AG09309 (cell line): Measurements from ENCODE around the gene ZFAND3.

ENCODE experiments used
- DNase-seq: peaks from one replicate; pipeline ENCODE4 v3.0.0-alpha.2; 2010; ENCODE audit warnings: low read depth
- H3K4me3 ChIP-seq: 2 replicates; pipeline ENCODE4 v1.5.1; 2011; ENCODE audit warnings: mild to moderate bottlenecking, low read depth, low read length, moderate library complexity; ENCODE audit not compliant: control insufficient read depth
- CTCF ChIP-seq: IDR thresholded peaks from 2 replicates; pipeline ENCODE4 v1.5.1; 2011; ENCODE audit warnings: mild to moderate bottlenecking, low read depth, low read length, inconsistent platforms; ENCODE audit not compliant: insufficient read depth, control insufficient read depth; ENCODE audit errors: missing control alignments

The ZFAND3 gene

GRCh38 chr6:37965964-37966676 lies 146.6 kb downstream of the ZFAND3 start:
- DNase-seq = peak; percentile 42
- TF ChIP-seq CTCF = no peak
- H3K4me3 ChIP-seq = no peak overlapping the region

GRCh38 chr6:37966801-37967200 lies 147.3 kb downstream of the ZFAND3 start:
- no peak overlapping the region for H3K4me3 ChIP-seq
- no peak for DNase-seq
- no peak for TF ChIP-seq CTCF

GRCh38 chr6:37967651-37968050 lies 148.1 kb downstream of the ZFAND3 start:
- TF ChIP-seq CTCF = no peak
- no peak for DNase-seq
- H3K4me3 ChIP-seq = no peak overlapping the region

GRCh38 chr6:37971266-37971665 lies 151.7 kb downstream of the ZFAND3 start:
- DNase-seq = no peak
- H3K4me3 ChIP-seq = no peak overlapping the region
- no peak for TF ChIP-seq CTCF

- H3K4me3 ChIP-seq = no peak overlapping the region
- DNase-seq = no peak
- TF ChIP-seq CTCF = no peak
Measured at GRCh38 chr6:37971711-37972390, 152.3 kb downstream of the ZFAND3 start.

- DNase-seq = peak; percentile 40
- TF ChIP-seq CTCF = no peak
Measured at GRCh38 chr6:37972994-37973757, 153.6 kb downstream of the ZFAND3 start.

More at GRCh38 chr6:37972994-37973757, 153.6 kb downstream of the ZFAND3 start:
- no peak overlapping the region for H3K4me3 ChIP-seq
